ENCODE measurements around the gene KRTAP3-1.
A peak's percentile ranks its signal among the peaks of the same experiment; 100 is the strongest.
"Not testable (repeated sequence)": the region's sequence is repeated elsewhere in the genome, so short reads cannot be mapped to it uniquely, and the experiment has no call there.

Gene KRTAP3-1

GRCh38 chr17:41010441-41010840 is 1.5 kb upstream of the KRTAP3-1 start:
- no peak overlapping the region for H3K27ac ChIP-seq

GRCh38 chr17:41009936-41010335 is 1.0 kb upstream of the KRTAP3-1 start:
- TF ChIP-seq CTCF (IDR thresholded peaks at IDR 0.05) (no peak), ZFX (IDR thresholded peaks at IDR 0.05; ENCODE audit: borderline replicate concordance) (no peak)
- H3K27ac ChIP-seq, result peak overlapping the region; percentile 55

More at GRCh38 chr17:41010441-41010840, 1.5 kb upstream of the KRTAP3-1 start:
- no peak for TF ChIP-seq CTCF (IDR thresholded peaks at IDR 0.05)

- no peak for TF ChIP-seq CTCF (IDR thresholded peaks at IDR 0.05)
- no peak for TF ChIP-seq ZFX (IDR thresholded peaks at IDR 0.05; ENCODE audit: borderline replicate concordance)
- peak overlapping the region; percentile 55 for H3K27ac ChIP-seq
Measured at GRCh38 chr17:41009301-41009760, 403 bp upstream of the KRTAP3-1 start.

- no peak overlapping the region for H3K27ac ChIP-seq
- TF ChIP-seq ZFX (IDR thresholded peaks at IDR 0.05; ENCODE audit: borderline replicate concordance), result no peak
- TF ChIP-seq CTCF (IDR thresholded peaks at IDR 0.05), result no peak
Measured at GRCh38 chr17:41004397-41004796, 4.5 kb downstream of the KRTAP3-1 start.

GRCh38 chr17:41003926-41004325 is 5.0 kb downstream of the KRTAP3-1 start:
- no peak for TF ChIP-seq ZFX (IDR thresholded peaks at IDR 0.05; ENCODE audit: borderline replicate concordance)
- TF ChIP-seq CTCF (IDR thresholded peaks at IDR 0.05), result no peak
- H3K27ac ChIP-seq, result no peak overlapping the region

- TF ChIP-seq ZFX (IDR thresholded peaks at IDR 0.05; ENCODE audit: borderline replicate concordance) (no peak), CTCF (IDR thresholded peaks at IDR 0.05) (no peak)
- no peak overlapping the region for H3K27ac ChIP-seq
Measured at GRCh38 chr17:41002814-41003213, 6.1 kb downstream of the KRTAP3-1 start.

- no peak overlapping the region for H3K27ac ChIP-seq
- TF ChIP-seq CTCF (IDR thresholded peaks at IDR 0.05) (no peak), ZFX (IDR thresholded peaks at IDR 0.05; ENCODE audit: borderline replicate concordance) (no peak)
Measured at GRCh38 chr17:41001795-41002194, 7.1 kb downstream of the KRTAP3-1 start.

GRCh38 chr17:40999563-40999962 is 9.4 kb downstream of the KRTAP3-1 start, which contains the start of gene KRTAP3-2:
TSS of gene KRTAP3-2 (minus strand) at chr17:40999906. CDS start at chr17:40999853, 53 bp downstream.
- H3K27ac ChIP-seq, result not testable (repeated sequence)
